Gastrocnemius medialis (tissue), 4 donors: ENCODE results near the gene USP15. TPM values are rescaled to one million over a fixed set of nuclear protein-coding genes. Genes with fewer than 3 reads are reported as not detected.

Experiments used
- ATAC-seq, 2 donors: fragments of 150-250 bp; one replicate each; pipeline ENCODE4 v1.9.1; 2016
- DNase-seq, 2 donors: peaks; one replicate each; pipeline ENCODE4 v3.0.0-alpha.2; 2019
- H3K27ac ChIP-seq, 4 donors: fragments of 200-600 bp; sonication (generic); 1 replicate in 1 of 4; 2 replicates in 3 of 4; pipeline ENCODE4 v1.5.1; 2016 to 2018; ENCODE audit warnings: mild to moderate bottlenecking in 2 of 4, moderate library complexity in 1 of 4
- H3K27me3 ChIP-seq, 3 donors: fragments of 200-600 bp; sonication (generic) in 2 of 3; 1 replicate in 1 of 3; 2 replicates in 2 of 3; pipeline versions ENCODE4 v1.5.1 to v1.6.0; 2016 to 2019; ENCODE audit warnings: mild to moderate bottlenecking in 1 of 3, moderate library complexity in 1 of 3
- H3K36me3 ChIP-seq, 2 donors: fragments of 200-600 bp; sonication (generic) in 1 of 2; one replicate each; pipeline ENCODE4 v1.5.1; 2017 to 2018
- H3K4me1 ChIP-seq, 2 donors: fragments of 200-600 bp; sonication (generic) in 1 of 2; one replicate each; pipeline ENCODE4 v1.5.1; 2016 to 2017; ENCODE audit warnings: mild to moderate bottlenecking in 2 of 2
- H3K4me3 ChIP-seq, 4 donors: fragments of 200-600 bp; sonication (generic) in 3 of 4; 1 replicate in 1 of 4; 2 replicates in 3 of 4; pipeline ENCODE4 v1.5.1; 2016 to 2019; ENCODE audit warnings: mild to moderate bottlenecking in 2 of 4
- H3K9me3 ChIP-seq, 3 donors: fragments of 200-600 bp; sonication (generic) in 2 of 3; 1 replicate in 1 of 3; 2 replicates in 2 of 3; pipeline ENCODE4 v1.5.1; 2016 to 2019
- CTCF ChIP-seq, 5 experiments: fragments of 450-650 bp in 3 of 5; fragments of 200-600 bp in 2 of 5; sonication (generic) in 2 of 5; IDR thresholded peaks in 4 of 5; conservative IDR thresholded peaks in 1 of 5; 1 replicate in 4 of 5; 2 replicates in 1 of 5; pipeline ENCODE4 v1.5.1; 2016 to 2019; ENCODE audit warnings: antibody characterized with exemption in 5 of 5, mild to moderate bottlenecking in 3 of 5, moderate library complexity in 3 of 5
- POLR2A ChIP-seq, 2 donors: fragments of 450-650 bp; IDR thresholded peaks; one replicate each; pipeline ENCODE4 v1.6.1; 2017; ENCODE audit warnings: antibody characterized with exemption in 2 of 2, mild to moderate bottlenecking in 2 of 2, moderate library complexity in 2 of 2
- in situ Hi-C, 4 donors: fragments of 200-750 bp; cut with MboI; loops; one replicate each; pipeline versions ENCODE4 v1.15.0 to v1.8.0; 2017; ENCODE audit warnings: low sequenced_read_pairs in 4 of 4
- intact Hi-C: fragments of 100-400 bp; cut with DNase I; formaldehyde crosslinking; loops from one replicate; pipeline ENCODE4 v1.15.1; 2023; ENCODE audit warnings: low total_unique reads
- total RNA-seq, 4 donors: library from RNA; depleted of rRNA; stranded (reverse); fragments of >200 nt; gene quantifications; one replicate each; pipeline versions ENCODE4 v1.1.0 to v1.2.3, GENCODE V29; 2016

USP15 gene
- total RNA-seq, 4 donors from 2014 or later: 49.0 to 93.6 (median 50.6) TPM

GRCh38 chr12:62278022-62278421 lies 17.8 kb downstream of the USP15 start:
- intact Hi-C loops: no loop called here
- H3K27me3 ChIP-seq: no peaks in the 10 kb centered on the region
- no peak overlapping the region for H3K27ac ChIP-seq
- no peaks in the 10 kb centered on the region for H3K36me3 ChIP-seq
- in situ Hi-C loops: no loop called here
- TF ChIP-seq CTCF (IDR thresholded peaks at IDR 0.05 in 4 of 5, conservative IDR thresholded peaks at IDR 0.05 in 1 of 5): no peak
- TF ChIP-seq POLR2A (IDR thresholded peaks at IDR 0.05): no peak
- no peak overlapping the region for H3K4me3 ChIP-seq
- H3K4me1 ChIP-seq: peaks cover 39 to 46% of the 10 kb centered on the region in 2 donors
- no peak for ATAC-seq
- H3K9me3 ChIP-seq: no peaks in the 10 kb centered on the region
- DNase-seq: no peak

- Histone ChIP-seq H3K27me3 (no peaks in the 10 kb centered on the region), H3K4me3 (no peak overlapping the region), H3K36me3 (no peaks in the 10 kb centered on the region), H3K4me1 (peaks cover 32 to 37% of the 10 kb centered on the region in 2 donors), H3K27ac (no peak overlapping the region), H3K9me3 (no peaks in the 10 kb centered on the region)
- ATAC-seq (no peak), DNase-seq (no peak)
- intact Hi-C loops (no loop called here), in situ Hi-C loops (no loop called here)
- no peak for TF ChIP-seq POLR2A (IDR thresholded peaks at IDR 0.05)
- TF ChIP-seq CTCF (IDR thresholded peaks at IDR 0.05 in 4 of 5, conservative IDR thresholded peaks at IDR 0.05 in 1 of 5): no peak
Measured at GRCh38 chr12:62279058-62279457, 18.9 kb downstream of the USP15 start.

- peaks cover 33 to 36% of the 10 kb centered on the region in 2 donors for H3K4me1 ChIP-seq
- intact Hi-C loops: no loop called here
- ATAC-seq (no peak), DNase-seq (no peak)
- H3K9me3 ChIP-seq: no peaks in the 10 kb centered on the region
- in situ Hi-C loops: no loop called here
- no peaks in the 10 kb centered on the region for H3K27me3 ChIP-seq
- H3K27ac ChIP-seq: no peak overlapping the region
- no peaks in the 10 kb centered on the region for H3K36me3 ChIP-seq
- TF ChIP-seq POLR2A (IDR thresholded peaks at IDR 0.05) (no peak), CTCF (IDR thresholded peaks at IDR 0.05 in 4 of 5, conservative IDR thresholded peaks at IDR 0.05 in 1 of 5) (no peak)
- no peak overlapping the region for H3K4me3 ChIP-seq
Measured at GRCh38 chr12:62279961-62280360, 19.8 kb downstream of the USP15 start.

- in situ Hi-C loops: no loop called here
Measured at GRCh38 chr12:62282057-62282774, 22.0 kb downstream of the USP15 start.

More at GRCh38 chr12:62282057-62282774, 22.0 kb downstream of the USP15 start:
- no peak overlapping the region for H3K4me3 ChIP-seq
- no peaks in the 10 kb centered on the region for H3K36me3 ChIP-seq
- TF ChIP-seq CTCF (IDR thresholded peaks at IDR 0.05 in 4 of 5, conservative IDR thresholded peaks at IDR 0.05 in 1 of 5) (no peak), POLR2A (IDR thresholded peaks at IDR 0.05) (no peak)
- no peak overlapping the region for H3K27ac ChIP-seq
- H3K27me3 ChIP-seq: no peaks in the 10 kb centered on the region
- H3K4me1 ChIP-seq: peaks cover 23 to 30% of the 10 kb centered on the region in 2 donors
- intact Hi-C loops: no loop called here
- no peak for DNase-seq
- H3K9me3 ChIP-seq: no peaks in the 10 kb centered on the region
- no peak for ATAC-seq
